ENCODE data around the gene WIPF2. TPM values are rescaled to one million over a fixed set of nuclear protein-coding genes. Genes with fewer than 3 reads are reported as not detected.

The WIPF2 gene
- total RNA-seq, 1 donor = 11.2 TPM

- DNase-seq (ENCODE audit: low read depth) = no peak
- no peak for TF ChIP-seq CTCF (IDR thresholded peaks at IDR 0.05; ENCODE audit: insufficient read depth, low read depth, low read length)
- no peak overlapping the region for H3K4me3 ChIP-seq (ENCODE audit: low read depth, low read length)
These were observed 34.5 kb downstream of the WIPF2 start for GRCh38 chr17:40253565-40253964.

GRCh38 chr17:40259505-40259904, 40.4 kb downstream of the WIPF2 start:
- no peak overlapping the region for H3K4me3 ChIP-seq (ENCODE audit: low read depth, low read length)
- no peak for DNase-seq (ENCODE audit: low read depth)
- TF ChIP-seq CTCF (IDR thresholded peaks at IDR 0.05; ENCODE audit: insufficient read depth, low read depth, low read length) = no peak

GRCh38 chr17:40260528-40260927, 41.4 kb downstream of the WIPF2 start:
- no peak overlapping the region for H3K4me3 ChIP-seq (ENCODE audit: low read depth, low read length)
- no peak for DNase-seq (ENCODE audit: low read depth)
- TF ChIP-seq CTCF (IDR thresholded peaks at IDR 0.05; ENCODE audit: insufficient read depth, low read depth, low read length) = no peak

GRCh38 chr17:40264458-40265185, 45.5 kb downstream of the WIPF2 start:
- TF ChIP-seq CTCF (IDR thresholded peaks at IDR 0.05; ENCODE audit: insufficient read depth, low read depth, low read length) = no peak
- DNase-seq (ENCODE audit: low read depth) = no peak
- no peak overlapping the region for H3K4me3 ChIP-seq (ENCODE audit: low read depth, low read length)

- TF ChIP-seq CTCF (IDR thresholded peaks at IDR 0.05; ENCODE audit: insufficient read depth, low read depth, low read length) = no peak
- no peak overlapping the region for H3K4me3 ChIP-seq (ENCODE audit: low read depth, low read length)
- no peak for DNase-seq (ENCODE audit: low read depth)
These were observed 46.2 kb downstream of the WIPF2 start for GRCh38 chr17:40265337-40265736.

- TF ChIP-seq CTCF (IDR thresholded peaks at IDR 0.05; ENCODE audit: insufficient read depth, low read depth, low read length) = no peak
- H3K4me3 ChIP-seq (ENCODE audit: low read depth, low read length) = no peak overlapping the region
These were observed 47.8 kb downstream of the WIPF2 start for GRCh38 chr17:40266882-40267281.

More at GRCh38 chr17:40266882-40267281, 47.8 kb downstream of the WIPF2 start:
- no peak for DNase-seq (ENCODE audit: low read depth)
